SK-N-SH treated with all-trans-retinoic acid at 6 μM for 48 hours (cell line): Measurements from ENCODE around the gene RAI14.

Experiments used
- CREB5 ChIP-seq: fragments of 250-450 bp; sonication (Bioruptor Pico); IDR thresholded peaks from 2 replicates; pipeline ENCODE4 v1.5.1; 2020; ENCODE audit warnings: low read depth, mild to moderate bottlenecking, moderate library complexity
- GLIS3 ChIP-seq: fragments of 250-450 bp; sonication (Bioruptor Pico); IDR thresholded peaks from 2 replicates; pipeline ENCODE4 v1.5.0; 2020; ENCODE audit warnings: mild to moderate bottlenecking, moderate library complexity
- PATZ1 ChIP-seq: fragments of 250-450 bp; sonication (Bioruptor Pico); IDR thresholded peaks from 2 replicates; pipeline ENCODE4 v1.8.0; 2020; ENCODE audit warnings: mild to moderate bottlenecking, moderate library complexity, borderline replicate concordance
- PPARA ChIP-seq: fragments of 250-450 bp; sonication (Bioruptor Pico); IDR thresholded peaks from 2 replicates; pipeline ENCODE4 v1.5.0; 2020; ENCODE audit warnings: mild to moderate bottlenecking, borderline replicate concordance
- TSHZ2 ChIP-seq: fragments of 250-450 bp; sonication (Bioruptor Pico); IDR thresholded peaks from 2 replicates; pipeline ENCODE4 v1.5.0; 2020; ENCODE audit warnings: mild to moderate bottlenecking, moderate library complexity
- ZFP30 ChIP-seq: fragments of 450-650 bp; formaldehyde crosslinking; IDR thresholded peaks from 2 replicates; pipeline ENCODE4 v1.5.0; 2022; ENCODE audit warnings: mild to moderate bottlenecking, moderate library complexity

GRCh38 chr5:34728236-34728635, 72.1 kb downstream of the RAI14 start:
- TF ChIP-seq TSHZ2 (CRISPR knock-in tag) (no peak), PPARA (CRISPR knock-in tag) (no peak), PATZ1 (CRISPR knock-in tag) (no peak), ZFP30 (CRISPR knock-in tag) (no peak), GLIS3 (no peak), CREB5 (CRISPR knock-in tag) (no peak)
